Embryonic facial prominence (tissue), 1 donor: ENCODE data around the gene LMX1B.
A peak's percentile ranks its signal among the peaks of the same experiment; 100 is the strongest.
"Not testable (repeated sequence)": the region's sequence is repeated elsewhere in the genome, so short reads cannot be mapped to it uniquely, and the experiment has no call there.

Source experiments
- DNase-seq: peaks from one replicate; pipeline ENCODE4 v3.0.0-alpha.2; 2016; ENCODE audit errors: extremely low spot score

LMX1B gene

DNA sequence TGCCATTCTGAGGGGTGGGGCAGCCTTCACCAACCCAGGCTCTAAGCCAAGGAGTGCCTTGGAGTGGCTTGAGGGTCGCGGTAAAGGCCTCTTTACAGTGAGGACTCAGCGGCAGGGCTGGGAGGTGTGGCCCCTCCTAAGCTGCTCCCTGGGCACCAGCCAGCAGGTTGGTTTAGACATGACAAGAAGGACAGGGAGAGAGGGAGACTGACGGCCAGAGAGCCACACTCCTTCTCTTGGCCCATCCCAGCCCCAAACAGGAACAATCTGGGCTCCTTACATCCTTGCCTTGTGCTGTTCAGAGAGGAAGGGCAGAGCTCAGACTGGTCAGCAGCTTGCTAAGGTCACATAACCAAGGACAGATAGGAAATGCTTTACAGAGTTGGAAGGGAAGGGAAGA lies 94.5 kb downstream of the LMX1B start:
- DNase-seq: no peak

GRCh38 chr9:126709241-126709640 lies 95.5 kb downstream of the LMX1B start:
- DNase-seq: no peak

GRCh38 chr9:126715382-126715781 lies 101.7 kb downstream of the LMX1B start:
- no peak for DNase-seq

- DNase-seq: not testable (repeated sequence)
Measured at GRCh38 chr9:126717441-126717840, 103.7 kb downstream of the LMX1B start.

- DNase-seq: peak; percentile 78
Measured at GRCh38 chr9:126719618-126720031, 105.9 kb downstream of the LMX1B start.

DNA sequence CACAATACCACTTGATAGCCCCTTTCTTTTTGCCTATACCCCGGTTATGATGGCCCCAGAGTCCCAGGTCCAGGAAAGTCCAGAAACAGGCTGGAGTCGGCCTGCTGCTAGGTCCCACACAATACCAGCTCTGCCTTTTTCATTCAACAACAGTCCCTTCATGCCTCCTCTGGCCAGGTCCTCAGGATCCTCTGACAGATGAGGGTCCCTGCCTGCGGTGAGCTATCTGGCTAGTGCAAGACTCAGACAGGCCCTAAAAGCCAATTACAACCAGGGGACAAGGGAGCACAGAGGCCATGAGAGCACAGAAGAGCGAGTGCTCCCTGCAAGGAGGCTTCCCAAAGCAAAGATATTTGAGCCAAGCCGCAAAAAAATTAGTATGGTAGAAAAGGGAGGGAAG lies 106.3 kb downstream of the LMX1B start:
- no peak for DNase-seq

GRCh38 chr9:126720661-126721563 lies 107.2 kb downstream of the LMX1B start:
- DNase-seq: no peak

GRCh38 chr9:126721564-126721981 lies 107.8 kb downstream of the LMX1B start:
- no peak for DNase-seq

DNA sequence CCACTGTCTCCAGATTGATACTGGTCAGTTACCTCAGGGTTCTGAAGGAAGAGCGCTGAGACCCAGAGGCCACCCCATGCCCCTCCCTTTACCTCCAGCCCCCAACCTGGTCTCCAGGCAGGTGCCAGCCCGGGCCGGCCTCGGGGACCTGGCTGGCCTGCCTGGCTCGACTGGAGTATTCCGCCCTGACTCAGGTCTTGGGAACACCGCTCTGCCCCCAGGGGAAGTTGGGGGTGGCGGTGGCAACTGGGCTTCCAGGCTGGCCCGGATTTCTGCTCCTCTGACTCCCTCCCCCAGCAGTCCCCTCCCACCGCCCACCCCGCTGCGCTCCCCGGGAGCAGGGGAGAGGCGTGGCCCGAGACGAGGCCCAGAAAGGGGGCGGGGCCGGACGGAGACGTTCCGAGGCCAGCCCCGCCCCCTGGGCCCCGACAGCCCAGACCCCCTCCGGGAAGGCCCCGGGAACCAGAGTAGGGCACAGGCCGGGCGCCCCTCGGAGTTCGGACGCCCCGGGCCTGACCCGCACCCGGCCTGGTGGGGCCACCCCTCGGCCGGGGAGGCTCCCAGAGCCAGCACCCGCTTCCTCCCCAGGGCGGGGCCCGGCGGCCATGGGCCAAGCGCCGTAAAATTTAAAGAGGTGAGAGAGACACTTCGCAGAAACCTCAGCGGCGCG lies 108.7 kb downstream of the LMX1B start:
- peak; percentile 46 for DNase-seq

GRCh38 chr9:126722922-126723806 lies 109.4 kb downstream of the LMX1B start:
- no peak for DNase-seq

DNA sequence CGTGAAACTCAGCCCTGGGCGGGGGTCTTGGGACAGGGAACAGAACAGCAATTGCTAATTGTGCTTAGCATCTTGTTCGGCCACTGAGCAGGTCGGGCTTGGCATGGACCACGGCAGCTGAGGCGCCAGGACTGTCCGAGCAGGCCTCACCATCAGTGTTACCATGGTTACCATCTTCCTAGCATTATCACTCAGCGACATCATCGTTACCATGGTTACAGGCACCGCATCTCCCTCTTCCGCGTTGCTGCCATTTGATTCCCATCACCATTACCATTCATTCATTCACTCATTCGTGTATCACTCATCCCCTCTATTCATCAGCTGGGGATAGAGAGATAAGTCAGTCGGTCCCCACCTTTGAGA lies 110.1 kb downstream of the LMX1B start:
- DNase-seq: no peak

DNA sequence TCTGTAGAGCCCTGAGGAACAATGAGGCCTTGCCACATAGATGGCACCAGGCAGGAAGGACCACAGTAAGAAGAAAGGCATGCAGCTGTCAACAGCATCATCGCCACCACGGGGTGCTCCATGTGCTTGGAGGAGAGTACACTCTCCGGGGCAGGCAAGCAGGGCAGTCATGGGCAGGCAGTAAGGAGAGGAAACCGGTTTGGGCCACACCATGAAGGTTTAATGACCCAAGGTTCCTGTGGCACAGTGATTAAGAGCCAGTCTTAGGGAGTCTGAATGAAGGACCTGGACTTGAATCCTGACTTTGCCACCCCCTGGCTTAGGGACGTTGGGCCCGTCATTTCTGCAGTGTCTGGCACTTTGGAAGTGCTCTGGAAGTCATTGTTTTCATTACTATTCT lies 110.5 kb downstream of the LMX1B start:
- DNase-seq: no peak

DNA sequence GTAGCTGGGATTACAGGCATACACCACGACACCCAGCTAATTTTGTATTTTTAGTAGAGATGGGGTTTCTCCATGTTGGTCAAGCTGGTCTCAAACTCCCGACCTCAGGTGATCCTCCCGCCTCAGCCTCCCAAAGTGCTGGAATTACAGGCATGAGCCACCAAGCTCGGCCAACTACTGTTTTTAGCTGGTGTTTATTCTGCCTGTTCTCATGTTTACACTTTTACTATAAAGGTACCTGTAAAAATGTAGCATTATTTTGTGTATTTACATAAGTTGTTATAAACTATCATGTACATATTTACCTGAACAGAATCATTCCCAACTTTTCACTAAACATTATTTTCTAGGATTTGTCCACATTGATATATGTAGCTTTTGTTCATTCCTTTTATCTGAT lies 111.8 kb downstream of the LMX1B start:
- DNase-seq: not testable (repeated sequence)

- not testable (repeated sequence) for DNase-seq
Measured at GRCh38 chr9:126728210-126728609, 114.5 kb downstream of the LMX1B start.

DNA sequence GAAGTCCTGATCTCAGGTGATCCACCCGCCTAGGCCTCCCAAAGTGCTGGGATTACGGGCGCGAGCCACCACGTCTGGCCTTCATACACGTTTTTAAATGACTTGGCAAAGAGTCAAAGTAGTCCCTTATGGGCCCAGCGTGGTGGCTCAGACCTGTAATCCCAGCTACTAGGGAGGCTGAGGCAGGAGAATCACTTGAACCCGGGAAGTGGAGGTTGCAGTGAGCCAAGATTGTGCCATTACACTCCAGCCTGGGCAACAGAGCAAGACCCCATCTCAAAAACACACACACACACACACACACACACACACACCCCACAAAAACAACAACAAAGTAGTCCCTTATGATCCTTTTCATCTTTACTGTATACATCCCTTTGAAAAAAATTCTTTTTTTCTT lies 116.9 kb downstream of the LMX1B start:
- not testable (repeated sequence) for DNase-seq

GRCh38 chr9:126733005-126733404 lies 119.3 kb downstream of the LMX1B start:
- no peak for DNase-seq

GRCh38 chr9:126734877-126735276 lies 121.1 kb downstream of the LMX1B start:
- DNase-seq: no peak

GRCh38 chr9:126735482-126735881 lies 121.8 kb downstream of the LMX1B start:
- no peak for DNase-seq

- DNase-seq: no peak
Measured at GRCh38 chr9:126738553-126738952, 124.8 kb downstream of the LMX1B start.

DNA sequence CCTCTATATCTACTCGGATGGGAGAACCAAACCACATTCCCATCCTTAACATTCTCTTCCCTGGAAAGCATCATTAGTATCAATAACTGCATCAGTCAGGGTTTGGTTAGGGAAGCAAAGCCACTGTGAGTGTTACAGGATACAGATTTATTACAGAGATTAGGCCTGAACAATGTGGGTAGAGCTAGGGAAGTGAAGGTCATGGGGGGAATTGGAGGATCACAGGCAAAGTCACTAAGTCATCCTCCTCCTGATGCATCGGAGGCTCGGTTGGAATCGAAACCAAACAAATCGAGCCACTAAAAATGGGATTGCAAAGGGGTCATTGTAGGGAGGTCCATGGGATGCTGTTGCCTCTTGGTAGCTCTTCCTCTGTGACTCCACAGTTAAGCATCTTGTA lies 129.3 kb downstream of the LMX1B start:
- no peak for DNase-seq

GRCh38 chr9:126745574-126746411 lies 132.1 kb downstream of the LMX1B start:
- DNase-seq: no peak
